ENCODE measurements around the gene C7orf57.
"Not testable (repeated sequence)": the region's sequence is repeated elsewhere in the genome, so short reads cannot be mapped to it uniquely, and the experiment has no call there.

C7orf57 gene

DNA sequence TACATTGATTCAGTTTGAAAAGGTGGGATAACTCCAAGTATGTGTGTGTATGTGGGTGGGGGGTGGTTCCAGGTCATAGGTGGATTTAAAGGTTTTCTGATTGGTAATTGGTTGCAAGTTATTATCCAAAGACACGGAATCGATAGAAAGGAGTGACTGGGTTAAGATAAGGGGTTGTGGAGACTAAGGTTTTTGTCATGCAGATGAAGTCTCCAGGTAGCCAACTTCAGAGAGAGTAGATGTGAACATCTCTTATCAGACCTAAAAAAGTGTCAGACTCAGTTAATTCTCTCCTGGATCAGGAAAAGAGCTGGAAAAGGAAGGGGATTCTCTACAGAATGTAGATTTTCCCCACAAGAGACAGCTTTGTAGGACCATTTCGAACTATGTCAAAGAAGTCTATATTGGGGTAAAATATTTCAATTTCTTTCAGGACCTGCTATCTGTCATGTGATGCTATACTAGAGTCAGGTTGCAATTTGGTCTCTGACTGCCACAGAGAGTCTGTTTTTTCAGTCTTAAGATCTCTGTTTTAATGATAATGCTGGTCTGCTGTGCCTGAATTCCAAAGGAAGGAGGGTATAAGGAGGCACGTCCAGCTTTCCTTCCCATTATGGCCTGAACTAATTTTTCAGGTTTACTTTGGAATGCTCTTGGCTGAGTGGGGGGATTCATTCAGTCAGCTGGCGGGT lies 3.6 kb downstream of the C7orf57 start:
- no peak for DNase-seq

DNA sequence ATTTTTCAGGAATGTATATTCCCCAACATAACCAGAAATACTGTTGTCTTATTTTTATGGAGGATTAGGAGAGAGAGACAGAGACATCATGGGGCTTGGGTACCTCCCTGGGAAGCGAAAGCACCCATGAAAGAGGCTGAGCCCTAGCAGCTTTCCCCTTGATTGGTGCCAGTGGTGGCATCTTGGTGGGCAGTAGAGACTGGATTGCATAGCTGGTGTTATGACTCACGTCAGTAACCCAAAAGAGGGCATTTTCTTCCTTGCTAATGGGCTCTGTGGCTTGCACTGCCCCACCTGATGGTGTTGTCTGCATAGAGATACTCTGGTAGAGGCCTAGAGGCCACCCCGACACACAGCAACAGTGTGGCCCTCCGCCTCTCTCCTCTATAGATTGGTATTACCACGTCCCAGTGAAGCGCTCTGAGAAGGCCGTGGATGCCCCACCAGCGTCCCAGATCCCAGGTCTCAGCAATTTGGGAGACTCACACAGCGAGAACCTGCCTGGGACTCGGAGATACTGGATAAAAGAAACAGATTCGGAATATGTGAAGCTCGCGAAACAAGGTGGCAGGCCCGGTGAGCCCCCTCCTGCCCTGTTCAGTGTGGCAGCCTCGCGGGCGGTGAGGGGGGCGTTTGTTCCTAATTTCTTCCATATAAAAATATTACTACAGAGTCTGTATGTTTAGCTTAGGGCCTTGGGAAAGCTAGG lies 5.8 kb downstream of the C7orf57 start:
- DNase-seq, result no peak

DNA sequence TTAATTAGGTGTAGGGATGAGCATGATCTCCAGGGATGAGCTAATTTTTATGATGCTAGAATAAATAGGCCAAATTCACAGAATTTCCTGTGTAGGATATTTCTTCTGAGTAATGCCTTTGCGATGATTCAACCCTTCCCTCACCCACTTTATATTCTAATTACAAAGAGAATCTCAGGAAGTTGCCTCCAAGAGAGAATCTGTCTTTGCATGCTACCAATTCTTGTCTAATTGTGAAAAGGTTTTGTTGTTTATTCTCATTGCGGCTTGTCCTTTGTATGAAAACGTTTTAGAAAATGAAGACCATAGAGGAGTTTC lies 6.3 kb downstream of the C7orf57 start:
- no peak for DNase-seq

DNA sequence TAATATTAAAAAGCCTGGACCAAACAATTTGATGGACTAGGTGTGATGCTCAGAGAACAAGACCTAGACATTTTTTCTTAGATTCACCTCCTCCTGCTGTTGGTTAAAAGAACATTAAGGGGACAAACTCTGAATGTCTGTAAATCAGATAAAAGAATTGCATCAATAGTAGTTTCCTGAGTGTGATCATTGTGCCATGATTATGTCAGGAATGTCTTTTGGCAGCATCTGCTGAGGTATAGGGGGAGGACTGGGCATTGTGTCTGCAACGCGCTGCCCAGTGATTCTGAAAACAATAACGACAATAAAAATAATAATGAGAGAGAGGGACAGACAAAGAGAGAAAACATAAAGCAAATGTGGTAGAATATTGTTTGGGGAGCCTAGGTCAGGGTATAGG lies 6.9 kb downstream of the C7orf57 start:
- DNase-seq, result no peak

DNA sequence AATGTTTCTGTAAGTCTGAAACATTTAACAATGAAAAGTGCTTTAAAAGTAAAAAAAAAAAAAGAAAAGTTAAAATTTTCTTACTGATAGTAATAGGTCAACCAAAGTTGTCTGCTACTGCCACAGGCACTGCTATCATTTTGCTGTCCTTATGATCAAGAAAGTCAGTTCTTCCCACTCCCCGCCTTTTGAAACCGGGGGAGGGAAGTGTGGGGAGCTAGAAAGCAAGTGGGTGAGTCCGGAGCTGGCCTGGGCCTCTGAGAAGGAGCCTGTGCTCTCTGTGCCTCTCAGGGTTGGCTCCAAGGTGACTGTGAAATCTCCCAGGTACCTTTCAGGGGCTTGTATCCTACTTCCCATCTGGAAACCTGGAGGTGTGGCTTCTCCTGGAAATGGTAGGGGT lies 7.3 kb downstream of the C7orf57 start:
- DNase-seq, result no peak

DNA sequence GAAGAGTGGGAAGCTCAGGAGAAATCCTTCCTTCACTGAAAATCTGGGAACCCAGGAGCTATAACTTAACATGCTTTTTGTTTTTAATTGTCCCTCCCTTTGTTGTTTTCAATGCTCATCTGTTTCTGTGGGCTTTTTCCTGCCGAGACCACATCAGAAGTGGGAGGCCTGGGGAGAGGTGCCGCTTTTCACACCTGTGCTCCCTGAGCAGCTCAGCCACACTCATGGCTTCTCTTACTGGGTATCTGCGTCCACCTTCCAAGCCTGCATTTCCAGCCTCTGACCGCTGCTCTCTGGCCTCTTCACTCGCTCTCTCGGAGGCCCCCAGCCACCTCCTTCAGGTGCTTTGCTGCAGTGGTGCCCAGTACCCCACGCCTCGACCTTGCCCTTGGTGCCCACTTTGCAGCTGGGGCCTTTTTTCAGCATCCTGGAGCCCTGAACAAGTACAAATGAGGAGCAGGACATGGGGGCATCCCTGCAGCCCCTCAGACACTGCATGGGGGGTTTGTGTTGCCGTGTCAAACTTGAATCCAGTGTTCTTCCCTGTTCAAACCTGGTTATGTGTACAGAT lies 9.9 kb downstream of the C7orf57 start:
- DNase-seq, result no peak

DNA sequence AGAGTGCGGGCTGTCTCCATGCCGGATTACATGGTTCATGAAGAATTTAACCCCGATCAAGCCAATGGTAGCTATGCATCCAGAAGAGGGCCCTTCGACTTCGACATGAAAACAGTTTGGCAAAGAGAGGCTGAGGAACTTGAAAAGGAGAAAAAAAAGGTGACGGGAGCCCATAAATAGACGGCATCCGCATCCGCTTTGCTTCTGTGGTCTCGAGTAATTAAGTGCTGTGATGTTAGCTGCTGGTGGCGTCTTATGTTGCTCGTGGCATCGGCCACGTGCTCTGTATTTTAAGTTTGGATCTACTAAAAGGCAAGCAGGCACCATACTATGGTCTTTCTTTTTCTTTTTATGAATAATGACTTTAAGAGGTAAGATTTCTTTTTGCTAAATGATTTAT lies 11.1 kb downstream of the C7orf57 start:
- DNase-seq, result peak; percentile 20

DNA sequence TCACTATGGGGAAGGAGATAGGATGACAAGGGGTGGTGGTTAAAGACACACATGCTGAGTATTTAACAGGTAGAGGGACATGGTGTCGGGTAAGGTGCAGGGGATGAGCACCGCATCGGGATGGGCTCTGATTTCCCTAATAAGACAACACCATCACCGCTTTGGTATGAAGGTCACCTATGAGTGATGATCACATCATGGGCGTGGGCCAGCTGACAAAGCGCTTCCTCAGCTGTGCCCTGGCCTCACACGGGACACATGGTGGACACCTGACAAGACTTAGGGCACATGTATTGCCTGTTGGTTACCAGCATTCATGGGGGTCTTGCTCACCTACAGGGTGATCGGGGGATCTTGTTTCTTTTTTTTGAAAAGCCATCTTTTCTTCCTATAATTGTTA lies 12.8 kb downstream of the C7orf57 start:
- DNase-seq, result no peak

DNA sequence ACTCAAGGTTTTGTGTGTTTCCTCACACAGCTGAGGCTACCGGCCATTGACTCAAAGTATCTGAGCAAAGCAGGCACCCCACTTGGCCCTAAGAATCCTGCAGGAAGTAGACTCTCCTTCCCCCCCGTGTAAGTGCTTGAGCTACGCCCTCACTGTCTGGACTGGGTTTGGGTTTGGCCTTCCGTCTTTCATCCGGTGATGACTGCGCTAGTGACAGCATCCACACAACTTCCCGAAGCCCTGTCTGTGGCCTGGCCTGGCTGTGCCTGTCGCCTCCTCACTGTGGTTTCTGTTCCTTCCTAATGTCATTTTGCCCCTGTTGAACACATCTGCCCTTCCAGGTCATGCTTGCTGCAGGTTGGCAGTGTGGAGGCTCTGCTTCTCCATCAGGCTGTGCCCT lies 14.5 kb downstream of the C7orf57 start:
- DNase-seq, result no peak

DNA sequence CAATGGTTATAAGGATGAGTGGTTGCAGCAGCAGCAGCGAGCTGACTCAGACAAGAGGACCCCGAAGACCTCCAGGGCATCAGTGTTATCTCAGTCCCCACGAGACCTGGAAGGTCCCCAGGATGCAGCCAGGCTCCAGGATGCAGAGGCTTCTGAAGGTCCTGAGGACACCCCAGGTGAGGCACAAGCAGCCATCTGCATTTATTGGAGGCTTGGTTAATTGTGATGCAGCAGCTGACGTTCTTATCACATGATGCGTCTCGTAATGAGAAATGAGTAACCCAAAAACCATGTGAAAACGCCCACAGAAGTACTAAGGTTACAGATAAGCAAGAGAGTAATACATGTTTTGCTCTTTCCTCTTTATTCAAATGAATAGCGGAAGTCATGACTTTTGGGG lies 17.4 kb downstream of the C7orf57 start:
- DNase-seq, result no peak

DNA sequence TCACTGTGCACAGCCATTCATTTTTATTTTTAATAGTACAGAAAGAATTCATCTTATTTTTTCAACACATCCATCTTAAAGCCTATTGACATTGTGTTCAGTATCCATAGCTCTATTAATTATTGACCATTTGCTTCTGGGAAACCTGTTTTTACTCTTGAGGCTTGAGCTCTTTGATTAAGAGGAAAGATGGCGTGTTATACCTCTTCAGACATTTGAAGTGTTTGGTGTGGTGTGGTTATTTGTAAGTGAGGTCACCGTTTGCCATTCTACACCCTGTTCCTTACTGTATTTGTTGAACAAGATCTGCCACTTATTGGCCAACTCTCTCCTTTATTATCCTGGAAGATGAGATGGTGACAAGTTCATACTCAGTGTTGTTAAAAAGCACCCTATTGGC lies 18.4 kb downstream of the C7orf57 start:
- no peak for DNase-seq

DNA sequence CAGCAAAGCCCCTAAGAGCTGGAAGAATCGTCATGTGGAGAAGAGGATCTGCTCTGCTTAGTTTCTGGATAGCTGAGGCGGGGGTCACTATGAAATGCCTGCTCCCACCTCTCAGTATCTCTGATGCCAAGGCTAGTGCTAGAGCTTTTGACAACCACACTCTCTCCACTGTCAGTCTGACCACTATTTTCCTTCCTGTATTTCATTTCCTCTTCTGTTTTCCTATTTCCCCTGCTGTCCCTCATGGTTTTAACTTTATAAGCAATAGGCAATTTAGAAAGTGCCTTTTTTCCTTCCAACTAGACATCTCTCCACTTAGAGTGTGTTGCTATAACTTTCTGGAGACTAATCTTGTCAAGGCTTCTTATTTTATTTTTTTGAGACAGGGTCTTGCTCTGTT lies 23.6 kb downstream of the C7orf57 start:
- no peak for DNase-seq

DNA sequence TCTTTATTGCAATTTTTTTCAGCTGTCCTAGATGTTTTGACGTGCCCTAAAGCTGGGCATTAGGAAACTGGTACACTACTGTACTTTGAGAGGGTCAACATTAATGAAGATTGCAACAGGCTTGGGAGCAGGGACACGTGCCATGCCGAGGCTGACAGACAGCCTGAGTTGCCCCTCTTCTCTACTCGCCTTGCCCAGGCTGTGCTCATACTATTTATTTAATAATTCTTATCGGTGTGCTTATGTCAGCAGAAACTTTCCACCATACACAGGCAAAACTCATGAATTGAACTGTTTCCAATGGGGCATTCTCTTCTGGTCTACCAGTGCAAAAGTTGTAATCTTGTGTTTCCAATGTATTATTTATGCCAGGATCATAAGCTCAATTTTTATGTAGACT lies 24.4 kb downstream of the C7orf57 start:
- no peak for DNase-seq

DNA sequence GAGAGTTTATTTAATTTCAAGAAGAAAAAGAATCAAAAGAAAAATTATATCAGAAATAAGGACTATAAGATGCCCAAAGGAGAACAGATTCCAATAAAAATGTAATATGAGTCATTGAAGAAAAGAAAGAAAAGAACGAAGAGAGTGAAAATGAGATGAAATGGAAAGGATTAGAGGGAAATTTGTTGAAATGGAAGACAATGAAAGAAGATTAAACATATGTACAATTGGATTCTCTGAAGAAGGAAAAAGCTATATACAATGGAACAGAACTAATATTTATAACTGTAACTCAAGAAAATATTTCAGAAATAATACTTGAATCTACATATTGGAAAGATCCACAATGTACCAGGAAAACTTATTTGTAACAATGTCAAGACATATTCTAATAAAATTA lies 28.6 kb downstream of the C7orf57 start:
- DNase-seq, result no peak

DNA sequence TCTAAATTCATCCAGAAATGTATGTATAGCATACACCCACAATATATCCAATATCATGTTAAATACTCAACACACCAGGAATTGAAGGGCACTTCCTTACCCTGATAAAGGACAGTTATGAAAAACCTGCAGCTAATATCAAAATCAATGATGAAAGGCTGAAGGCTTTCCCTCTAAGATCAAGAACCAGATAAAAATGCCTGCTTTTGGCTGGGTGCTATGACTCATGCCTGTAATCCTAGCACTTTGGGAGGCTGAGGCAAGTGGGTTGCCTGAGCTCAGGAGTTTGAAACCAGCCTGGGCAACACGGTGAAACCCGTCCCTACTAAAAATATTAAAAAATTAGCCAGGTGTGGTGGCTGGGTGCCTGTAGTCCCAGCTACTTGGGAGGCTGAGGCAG lies 32.1 kb downstream of the C7orf57 start:
- DNase-seq, result no peak

DNA sequence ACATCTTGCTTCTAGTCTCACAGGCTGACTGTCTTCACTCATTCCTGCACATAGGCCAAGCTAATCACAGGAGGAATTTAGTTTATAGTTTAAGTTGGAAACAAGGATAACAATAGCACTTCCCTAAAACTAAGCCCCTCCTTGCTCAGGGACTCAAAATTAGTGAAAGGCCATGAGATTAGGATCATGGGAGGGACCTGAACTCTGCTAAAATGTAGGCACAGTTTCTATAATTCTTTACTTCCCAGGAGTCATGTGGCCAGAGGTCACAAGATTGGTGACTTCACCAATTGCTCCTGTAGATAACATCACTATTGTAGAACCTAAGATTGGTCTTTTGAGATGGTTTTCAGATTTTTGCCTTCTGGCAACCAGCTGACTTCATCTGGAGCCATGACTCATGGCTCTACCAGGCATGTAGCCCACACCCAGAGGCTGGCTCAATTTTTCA lies 38.9 kb downstream of the C7orf57 start:
- DNase-seq, result no peak

DNA sequence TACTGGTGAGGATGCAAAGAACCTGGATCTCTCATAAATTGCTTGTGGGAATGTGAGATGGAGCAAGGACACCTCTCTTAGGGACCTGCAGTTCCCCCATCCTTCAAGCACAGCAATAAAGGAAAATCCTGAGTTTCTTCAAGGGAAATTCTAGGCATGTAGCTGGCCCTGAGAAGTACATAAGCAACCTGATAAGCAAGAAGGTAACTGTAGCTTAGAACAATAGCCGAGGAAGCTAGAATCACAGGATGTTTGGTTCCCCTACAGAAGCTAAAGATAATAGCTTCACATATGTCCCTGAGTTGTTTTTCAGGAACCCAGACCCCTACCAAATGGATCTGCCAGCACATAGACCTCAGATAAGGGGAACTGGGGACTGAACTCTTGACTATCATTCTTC lies 42.1 kb downstream of the C7orf57 start:
- DNase-seq, result no peak

DNA sequence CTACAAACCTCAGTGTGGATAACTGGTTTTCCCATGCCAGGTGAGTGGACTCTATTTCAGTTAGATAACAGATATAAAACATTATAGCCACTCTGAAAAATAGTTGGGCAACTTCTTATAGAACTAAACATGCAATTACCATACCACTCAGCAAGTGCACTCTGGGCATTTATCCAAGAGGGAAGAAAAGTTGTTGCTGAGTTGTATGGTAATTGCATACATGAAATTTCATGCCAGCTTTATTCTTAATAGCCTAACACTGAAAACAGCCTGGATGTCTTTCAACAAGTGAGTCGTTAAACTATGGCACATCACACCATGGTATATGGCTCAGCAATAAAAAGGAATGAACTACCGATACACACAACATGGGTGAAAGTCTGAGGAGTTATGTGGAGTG lies 43.1 kb downstream of the C7orf57 start:
- DNase-seq, result no peak

DNA sequence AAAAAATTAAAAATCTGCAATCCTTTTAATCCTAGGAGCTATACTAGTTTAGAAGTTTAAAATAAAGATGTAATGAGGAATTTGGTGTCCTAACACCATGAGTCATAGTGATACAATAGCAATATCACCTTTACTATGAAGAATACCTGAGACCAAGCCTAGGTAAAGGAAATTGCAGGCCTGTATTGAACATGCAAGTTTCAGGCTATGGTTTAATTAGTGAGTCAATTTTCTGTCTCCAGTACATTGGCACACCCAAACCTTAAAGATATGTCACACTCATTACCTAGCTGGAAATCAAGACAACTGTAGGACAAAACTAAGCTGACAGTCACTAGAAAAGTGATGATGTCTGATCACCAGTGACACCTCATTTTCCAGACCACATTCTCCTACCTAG lies 47.0 kb downstream of the C7orf57 start:
- DNase-seq, result not testable (repeated sequence)

DNA sequence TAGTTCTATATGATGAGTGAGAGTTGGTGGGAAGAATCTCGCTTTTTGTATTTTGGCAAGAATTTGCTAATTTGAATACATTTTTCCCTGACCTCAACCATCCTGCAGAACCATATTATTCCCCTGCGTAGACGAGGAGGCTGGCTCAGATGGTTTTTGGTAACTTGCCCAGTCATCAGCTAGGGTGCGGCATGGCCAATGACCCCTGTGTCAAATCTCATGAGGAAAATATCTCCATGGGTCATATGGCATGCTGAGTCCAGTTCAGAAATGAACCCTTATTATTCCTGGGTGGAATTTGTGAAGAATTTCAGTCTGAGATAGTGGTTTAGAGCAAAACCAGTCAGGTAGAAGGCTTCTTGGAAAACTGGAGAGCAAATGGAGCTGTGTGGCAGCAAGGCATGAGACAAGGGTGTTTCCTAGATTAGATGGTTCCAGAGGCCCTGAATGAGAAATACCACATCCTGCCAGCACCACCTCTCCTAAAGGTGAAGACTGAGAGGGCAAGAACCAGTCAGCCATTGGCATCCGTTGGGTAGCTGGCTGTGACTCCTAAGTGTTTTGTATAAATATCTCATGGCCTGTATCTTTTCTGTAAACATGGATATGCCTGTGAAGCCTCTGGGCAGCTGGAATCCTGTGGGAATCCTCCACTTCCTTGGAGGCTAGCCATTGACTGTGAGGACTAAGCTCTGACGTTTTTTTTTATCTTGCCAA lies 47.9 kb downstream of the C7orf57 start:
- no peak for DNase-seq

DNA sequence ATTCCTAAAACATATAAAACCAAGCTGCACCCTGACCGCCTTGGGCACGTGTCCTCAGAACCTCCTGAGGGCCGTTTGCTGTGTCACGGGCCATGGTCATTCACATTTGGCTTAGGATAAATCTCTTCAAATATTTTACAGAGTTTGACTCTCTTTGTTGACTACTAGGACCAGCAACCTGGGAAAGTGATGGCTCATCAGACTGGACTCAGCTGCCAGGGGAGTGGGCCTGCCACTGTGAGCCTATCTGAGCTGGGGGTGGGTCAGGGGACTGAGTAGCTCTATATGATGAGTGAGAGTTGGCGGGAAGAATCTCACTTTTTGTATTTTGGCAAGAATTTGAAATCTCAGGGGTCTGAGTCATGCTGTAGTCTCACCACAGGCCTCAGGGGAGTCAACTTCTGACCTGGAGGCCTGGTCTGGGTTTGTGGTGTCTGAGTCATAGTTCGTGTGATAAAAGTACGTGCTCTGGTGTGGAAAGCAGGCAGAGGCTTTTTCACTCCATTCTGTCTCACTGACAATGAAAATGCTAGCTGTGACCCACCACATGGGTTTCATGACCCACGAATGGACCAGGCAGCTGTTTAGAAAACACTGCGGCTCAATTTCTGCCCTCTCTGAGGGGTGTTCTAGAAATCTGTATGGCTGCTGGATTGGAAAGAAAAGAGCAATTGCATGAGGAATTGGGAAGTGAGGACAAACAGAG lies 49.5 kb downstream of the C7orf57 start:
- DNase-seq, result peak; percentile 92

DNA sequence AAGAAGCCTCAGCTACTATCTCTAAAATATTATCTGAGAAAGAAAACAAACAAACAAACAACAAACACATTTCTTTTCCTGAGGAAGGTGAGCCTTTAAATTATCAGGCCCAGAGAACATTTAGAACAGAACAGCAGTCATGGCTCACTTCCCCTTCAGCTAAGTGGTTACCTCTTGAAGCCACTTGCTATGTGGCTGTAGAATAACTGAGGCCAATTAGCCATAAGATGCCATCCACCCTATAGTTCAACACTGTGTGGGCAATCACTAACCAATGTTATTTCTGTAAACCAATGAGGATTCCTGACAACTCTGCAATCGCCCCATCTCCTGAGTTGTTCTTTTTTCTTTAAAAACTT lies 50.1 kb downstream of the C7orf57 start:
- DNase-seq, result peak; percentile 24

DNA sequence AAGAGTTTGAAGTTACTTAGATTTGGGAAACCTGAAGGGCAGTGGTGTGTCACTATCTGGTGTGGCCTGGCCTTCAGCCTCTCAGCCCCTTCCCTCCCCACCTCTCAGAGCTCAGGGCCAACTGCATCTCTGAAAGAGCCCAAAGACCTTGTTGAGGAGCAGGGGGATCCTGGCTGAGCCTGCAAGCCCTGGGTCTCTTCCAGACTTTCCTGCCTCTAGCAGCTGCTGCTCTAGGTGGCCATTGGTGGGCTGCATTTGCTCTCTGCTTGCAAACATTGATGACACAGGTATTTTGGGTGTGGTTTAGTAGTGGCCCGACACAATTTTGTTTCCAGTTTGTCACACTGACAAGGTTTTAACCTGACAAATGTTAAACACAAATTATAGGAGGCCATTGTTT lies 50.6 kb downstream of the C7orf57 start:
- no peak for DNase-seq

Measured in hematopoietic multipotent progenitor cell treated with erythropoietin and hydrocortisone succinate and interleukin-3 and kit ligand, for 4 days (in vitro differentiated cells).